BJ (cell line): ENCODE data around the gene TMEM219. TPM values are rescaled to one million over a fixed set of nuclear protein-coding genes. Genes with fewer than 3 reads are reported as not detected.

Experiments
- CTCF ChIA-PET: fragments of 350-600 bp; formaldehyde crosslinking; extraction: SDS; loops from one replicate; lab custom pipeline; 2021; ENCODE audit warnings: antibody characterized with exemption, inconsistent platforms; lab: Yijun Ruan, JAX
- POLR2A ChIA-PET: fragments of 300-600 bp; sonication (Branson Sonifier 250); formaldehyde crosslinking; extraction: SDS; loops from one replicate; lab custom pipeline; 2021; ENCODE audit warnings: antibody characterized with exemption; lab: Charles Lee
- DNase-seq: peaks from one replicate; pipeline ENCODE4 v3.0.0-alpha.2; 2011; ENCODE audit warnings: low read depth
- H3K27me3 ChIP-seq: 2 replicates; pipeline ENCODE4 v1.6.0; 2011; ENCODE audit warnings: low read length; ENCODE audit not compliant: control insufficient read depth, insufficient read depth
- H3K36me3 ChIP-seq: 2 replicates; pipeline ENCODE4 v1.5.1; 2011; ENCODE audit warnings: low read length; ENCODE audit not compliant: control insufficient read depth, insufficient read depth
- H3K4me3 ChIP-seq: 2 replicates; pipeline ENCODE4 v1.5.1; 2011; ENCODE audit warnings: low read depth, mild to moderate bottlenecking, control low read depth, low read length
- CTCF ChIP-seq: IDR thresholded peaks from 2 replicates; pipeline ENCODE4 v1.5.1; 2011; ENCODE audit warnings: low read depth, mild to moderate bottlenecking, control low read depth, inconsistent platforms, low read length, moderate library complexity; ENCODE audit not compliant: insufficient read depth
- polyA plus RNA-seq: library from polyadenylated mRNA; depleted of rRNA; stranded (reverse); fragments of >200 nt; gene quantifications from 2 replicates; pipeline ENCODE4 v1.2.3, GENCODE V29; 2011

TMEM219 gene
- polyA plus RNA-seq, 1 experiment: 146 TPM

DNA sequence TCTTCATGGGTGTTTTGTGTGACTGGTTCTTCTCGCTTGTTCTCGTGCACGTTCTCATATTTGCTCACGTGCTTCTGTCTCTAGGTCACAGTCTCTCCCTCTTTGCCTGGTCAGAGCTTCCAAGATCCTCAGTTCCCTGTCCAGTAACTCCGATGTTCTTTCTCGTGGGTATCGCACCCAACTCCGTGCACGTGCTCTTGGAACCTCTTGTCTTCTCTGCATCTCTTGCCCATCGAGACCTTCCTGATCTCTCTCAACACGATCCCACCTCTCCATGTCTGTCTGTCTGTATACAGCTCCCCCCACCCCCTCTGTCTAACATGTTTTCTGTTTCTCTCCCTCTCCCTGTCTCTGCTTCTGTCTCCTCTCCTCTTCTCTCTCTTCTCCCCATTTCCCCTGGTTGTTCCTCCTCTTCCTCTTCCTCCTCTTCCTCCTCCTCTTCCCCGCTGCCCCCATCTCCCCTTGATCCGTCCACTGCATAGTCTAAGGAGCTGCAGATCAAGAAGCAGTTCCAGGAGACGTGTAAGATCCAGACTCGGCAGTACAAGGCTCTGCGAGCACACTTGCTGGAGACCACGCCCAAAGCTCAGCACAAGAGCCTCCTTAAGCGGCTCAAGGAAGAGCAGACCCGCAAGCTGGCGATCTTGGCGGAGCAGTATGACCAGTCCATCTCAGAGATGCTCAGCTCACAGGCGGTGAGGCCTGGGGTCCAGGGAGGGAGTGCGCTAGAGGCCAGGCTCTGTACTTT, 27.4 kb downstream of the TMEM219 start:
- Histone ChIP-seq H3K27me3 (no peaks in the 10 kb centered on the region), H3K4me3 (no peak overlapping the region), H3K36me3 (peaks cover 63% of the 10 kb centered on the region)
- POLR2A ChIA-PET: no interaction called here
- no peak for TF ChIP-seq CTCF
- DNase-seq: no peak
- CTCF ChIA-PET: interaction anchor here (0.6 to 1.7 kb wide), 4 partner anchors 12 to 52 kb away, joined by 3 to 4 read pairs (median 3); no protein-coding TSS in a partner anchor

DNA sequence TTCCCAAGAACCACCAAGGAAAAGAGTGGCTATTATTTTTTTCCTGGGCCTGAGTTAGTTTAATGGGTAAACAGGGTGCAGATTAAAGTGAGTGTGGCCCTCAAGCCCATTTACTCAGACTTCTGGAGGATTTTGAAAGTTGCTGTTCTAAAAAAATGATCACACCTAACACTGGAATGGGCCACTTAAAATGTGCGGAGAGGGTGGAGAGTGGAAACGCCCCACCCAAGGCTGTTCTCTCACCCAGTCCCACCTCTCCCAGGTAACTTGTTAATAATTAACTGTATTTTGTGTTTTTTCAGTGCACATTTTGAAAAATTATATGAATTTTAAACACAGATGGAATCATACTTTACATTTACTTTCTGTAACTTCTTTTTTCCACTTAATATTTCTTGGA, 28.2 kb downstream of the TMEM219 start:
- DNase-seq: no peak
- H3K4me3 ChIP-seq: no peak overlapping the region
- ChIA-PET CTCF (interaction anchor here (0.9 to 1.7 kb wide), 3 partner anchors 13 to 32 kb away, joined by 3 read pairs; no protein-coding TSS in a partner anchor), POLR2A (no interaction called here)
- TF ChIP-seq CTCF: no peak
- H3K36me3 ChIP-seq: peaks cover 61% of the 10 kb centered on the region
- no peaks in the 10 kb centered on the region for H3K27me3 ChIP-seq

DNA sequence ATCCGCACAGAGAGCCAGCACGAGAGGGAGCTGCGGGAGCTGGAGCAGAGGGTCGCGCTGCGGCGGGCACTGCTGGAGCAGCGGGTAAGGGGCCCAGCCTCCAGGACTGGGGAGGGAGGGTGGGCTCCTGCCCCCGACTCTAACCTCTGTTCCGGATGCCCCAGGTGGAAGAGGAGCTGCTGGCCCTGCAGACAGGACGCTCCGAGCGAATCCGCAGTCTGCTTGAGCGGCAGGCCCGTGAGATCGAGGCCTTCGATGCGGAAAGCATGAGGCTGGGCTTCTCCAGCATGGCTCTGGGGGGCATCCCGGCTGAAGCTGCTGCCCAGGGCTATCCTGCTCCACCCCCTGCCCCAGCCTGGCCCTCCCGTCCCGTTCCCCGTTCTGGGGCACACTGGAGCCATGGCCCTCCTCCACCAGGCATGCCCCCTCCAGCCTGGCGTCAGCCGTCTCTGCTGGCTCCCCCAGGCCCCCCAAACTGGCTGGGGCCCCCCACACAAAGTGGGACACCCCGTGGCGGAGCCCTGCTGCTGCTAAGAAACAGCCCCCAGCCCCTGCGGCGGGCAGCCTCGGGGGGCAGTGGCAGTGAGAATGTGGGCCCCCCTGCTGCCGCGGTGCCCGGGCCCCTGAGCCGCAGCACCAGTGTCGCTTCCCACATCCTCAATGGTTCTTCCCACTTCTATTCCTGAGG, 29.1 kb downstream of the TMEM219 start:
- DNase-seq: no peak
- POLR2A ChIA-PET: no interaction called here
- TF ChIP-seq CTCF: no peak
- Histone ChIP-seq H3K4me3 (no peak overlapping the region), H3K36me3 (peaks cover 53% of the 10 kb centered on the region), H3K27me3 (no peaks in the 10 kb centered on the region)
- CTCF ChIA-PET: no interaction called here

GRCh38 chr16:29991571-29991904, 29.7 kb downstream of the TMEM219 start:
- Histone ChIP-seq H3K36me3 (peaks cover 49% of the 10 kb centered on the region), H3K4me3 (no peak overlapping the region), H3K27me3 (no peaks in the 10 kb centered on the region)
- TF ChIP-seq CTCF: no peak
- no peak for DNase-seq
- ChIA-PET POLR2A (no interaction called here), CTCF (no interaction called here)

GRCh38 chr16:29992344-29992967, 30.6 kb downstream of the TMEM219 start:
- CTCF ChIA-PET: no interaction called here
- H3K27me3 ChIP-seq: no peaks in the 10 kb centered on the region
- H3K36me3 ChIP-seq: peaks cover 41% of the 10 kb centered on the region
- no peak overlapping the region for H3K4me3 ChIP-seq
- POLR2A ChIA-PET: no interaction called here
- no peak for DNase-seq
- TF ChIP-seq CTCF: no peak
